ENCODE data around the gene ALG11. TPM values are rescaled to one million over a fixed set of nuclear protein-coding genes. Genes with fewer than 3 reads are reported as not detected.

ALG11 gene
- total RNA-seq, 1 experiment from 2014 or later = 22.6 TPM

DNA sequence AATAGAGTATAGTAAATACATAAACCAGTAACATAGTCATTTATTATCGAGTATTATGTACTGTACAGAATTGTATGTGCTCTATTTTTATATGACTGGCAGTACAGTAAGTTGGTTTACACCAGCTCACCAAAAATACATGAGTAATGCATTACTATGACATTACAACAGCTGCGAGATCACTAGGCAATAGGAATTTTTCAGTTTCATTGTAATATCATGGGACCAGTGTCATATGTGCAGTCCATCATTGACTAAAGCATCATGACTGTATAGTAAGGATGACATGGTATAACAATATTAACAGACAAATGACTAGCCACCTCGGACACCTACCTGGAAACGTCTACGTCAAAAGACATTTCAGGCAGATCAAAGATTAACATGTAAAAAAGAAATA lies 34.6 kb upstream of the ALG11 start:
- no peaks in the 10 kb centered on the region for H3K79me2 ChIP-seq (ENCODE audit: insufficient read depth, low read length)
- ChIA-PET RAD21 (ENCODE audit: low non-redundant PET in 1 of 2, low total read pairs in 2 of 2, uncharacterized antibody in 2 of 2, unreplicated experiment in 2 of 2) (no interaction called here), CTCF (no interaction called here), POLR2A (no interaction called here)
- no peaks in the 10 kb centered on the region for H3K9me2 ChIP-seq (ENCODE audit: insufficient read depth)
- H3K4me2 ChIP-seq (ENCODE audit: low read length) = no peak overlapping the region
- no peak overlapping the region for H2AFZ ChIP-seq (ENCODE audit: low read depth, low read length, poor library complexity, severe bottlenecking)
- no peaks in the 10 kb centered on the region for H3K36me3 ChIP-seq (ENCODE audit: control insufficient read depth in 1 of 2, insufficient read depth in 2 of 2, low read length in 2 of 2)
- BruUV-seq (replicated peaks) = no TSS peak
- no peaks in the 10 kb centered on the region for H4K20me1 ChIP-seq (ENCODE audit: insufficient read depth)
- DNase-seq (ENCODE audit: low read depth, low spot score) (no peak), ATAC-seq (no peak)
- no peak overlapping the region for H3K9ac ChIP-seq (ENCODE audit: low read length)
- no peak overlapping the region for H3K4me3 ChIP-seq (replicated peaks in 1 of 2; ENCODE audit: low read depth in 1 of 2, low read length in 2 of 2)
- no peaks in the 10 kb centered on the region for H3K27me3 ChIP-seq (ENCODE audit: insufficient read depth, low read length)
- H3K27ac ChIP-seq (ENCODE audit: low read depth, low read length) = no peak overlapping the region
- intact Hi-C loops (cut with micrococcal nuclease) = no loop called here
- H3K9me3 ChIP-seq (ENCODE audit: control insufficient read depth in 1 of 2, insufficient read depth in 1 of 2, low read depth in 1 of 2, low read length in 2 of 2) = no peaks in the 10 kb centered on the region
- TF ChIP-seq ZFX (IDR thresholded peaks at IDR 0.05) (no peak), CBX3 (IDR thresholded peaks at IDR 0.05; ENCODE audit: low read depth) (no peak)
- H3K4me1 ChIP-seq (ENCODE audit: control insufficient read depth in 1 of 2, insufficient read depth in 2 of 2, low read length in 2 of 2) = no peaks in the 10 kb centered on the region

- ChIA-PET RAD21 (ENCODE audit: low non-redundant PET in 1 of 2, low total read pairs in 2 of 2, uncharacterized antibody in 2 of 2, unreplicated experiment in 2 of 2) (no interaction called here), POLR2A (no interaction called here), CTCF (no interaction called here)
- H3K4me2 ChIP-seq (ENCODE audit: low read length) = no peak overlapping the region
- H2AFZ ChIP-seq (ENCODE audit: low read depth, low read length, poor library complexity, severe bottlenecking) = no peak overlapping the region
- no TSS peak for BruUV-seq (replicated peaks)
- no peaks in the 10 kb centered on the region for H3K27me3 ChIP-seq (ENCODE audit: insufficient read depth, low read length)
- no peaks in the 10 kb centered on the region for H4K20me1 ChIP-seq (ENCODE audit: insufficient read depth)
- no peaks in the 10 kb centered on the region for H3K9me3 ChIP-seq (ENCODE audit: control insufficient read depth in 1 of 2, insufficient read depth in 1 of 2, low read depth in 1 of 2, low read length in 2 of 2)
- TF ChIP-seq EZH2phosphoT487 (IDR thresholded peaks at IDR 0.05; ENCODE audit: borderline replicate concordance) (no peak), ZNF274 (IDR thresholded peaks at IDR 0.05; ENCODE audit: low read depth, low read length) (no peak)
- TF ChIP-seq, protein P1, sequence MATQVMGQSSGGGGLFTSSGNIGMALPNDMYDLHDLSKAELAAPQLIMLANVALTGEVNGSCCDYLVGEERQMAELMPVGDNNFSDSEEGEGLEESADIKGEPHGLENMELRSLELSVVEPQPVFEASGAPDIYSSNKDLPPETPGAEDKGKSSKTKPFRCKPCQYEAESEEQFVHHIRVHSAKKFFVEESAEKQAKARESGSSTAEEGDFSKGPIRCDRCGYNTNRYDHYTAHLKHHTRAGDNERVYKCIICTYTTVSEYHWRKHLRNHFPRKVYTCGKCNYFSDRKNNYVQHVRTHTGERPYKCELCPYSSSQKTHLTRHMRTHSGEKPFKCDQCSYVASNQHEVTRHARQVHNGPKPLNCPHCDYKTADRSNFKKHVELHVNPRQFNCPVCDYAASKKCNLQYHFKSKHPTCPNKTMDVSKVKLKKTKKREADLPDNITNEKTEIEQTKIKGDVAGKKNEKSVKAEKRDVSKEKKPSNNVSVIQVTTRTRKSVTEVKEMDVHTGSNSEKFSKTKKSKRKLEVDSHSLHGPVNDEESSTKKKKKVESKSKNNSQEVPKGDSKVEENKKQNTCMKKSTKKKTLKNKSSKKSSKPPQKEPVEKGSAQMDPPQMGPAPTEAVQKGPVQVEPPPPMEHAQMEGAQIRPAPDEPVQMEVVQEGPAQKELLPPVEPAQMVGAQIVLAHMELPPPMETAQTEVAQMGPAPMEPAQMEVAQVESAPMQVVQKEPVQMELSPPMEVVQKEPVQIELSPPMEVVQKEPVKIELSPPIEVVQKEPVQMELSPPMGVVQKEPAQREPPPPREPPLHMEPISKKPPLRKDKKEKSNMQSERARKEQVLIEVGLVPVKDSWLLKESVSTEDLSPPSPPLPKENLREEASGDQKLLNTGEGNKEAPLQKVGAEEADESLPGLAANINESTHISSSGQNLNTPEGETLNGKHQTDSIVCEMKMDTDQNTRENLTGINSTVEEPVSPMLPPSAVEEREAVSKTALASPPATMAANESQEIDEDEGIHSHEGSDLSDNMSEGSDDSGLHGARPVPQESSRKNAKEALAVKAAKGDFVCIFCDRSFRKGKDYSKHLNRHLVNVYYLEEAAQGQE (IDR thresholded peaks at IDR 0.05; ENCODE audit: low read depth) = no peak
- H3K36me3 ChIP-seq (ENCODE audit: control insufficient read depth in 1 of 2, insufficient read depth in 2 of 2, low read length in 2 of 2) = no peaks in the 10 kb centered on the region
- no peaks in the 10 kb centered on the region for H3K4me1 ChIP-seq (ENCODE audit: control insufficient read depth in 1 of 2, insufficient read depth in 2 of 2, low read length in 2 of 2)
- no peak overlapping the region for H3K27ac ChIP-seq (ENCODE audit: low read depth, low read length)
- no peak overlapping the region for H3K9ac ChIP-seq (ENCODE audit: low read length)
- no peaks in the 10 kb centered on the region for H3K9me2 ChIP-seq (ENCODE audit: insufficient read depth)
- intact Hi-C loops (cut with micrococcal nuclease) = no loop called here
- ATAC-seq (peak; percentile 25; the same call in 1 of the 2 replicates), DNase-seq (ENCODE audit: low read depth, low spot score) (no peak)
- no peaks in the 10 kb centered on the region for H3K79me2 ChIP-seq (ENCODE audit: insufficient read depth, low read length)
- H3K4me3 ChIP-seq (replicated peaks in 1 of 2; ENCODE audit: low read depth in 1 of 2, low read length in 2 of 2) = no peak overlapping the region
Observed at GRCh38 chr13:51978796-51979556, 33.2 kb upstream of the ALG11 start.

All from HCT116 (cell line).